NCI-H460 (cell line): ENCODE data around the gene WDR72. TPM values are rescaled to one million over a fixed set of nuclear protein-coding genes. Genes with fewer than 3 reads are reported as not detected.

Experiments
- DNase-seq: peaks from one replicate; pipeline ENCODE4 v3.0.0-alpha.2; 2016; ENCODE audit warnings: low read depth; ENCODE audit errors: extremely low read depth
- small RNA-seq, 2 experiments: library from RNA; depleted of rRNA; stranded (forward); fragments of <200 nt; gene quantifications; one replicate each; pipeline ENCODE3, GENCODE V24; 2014
- total RNA-seq: library from RNA; depleted of rRNA; stranded (reverse); fragments of >200 nt; shearing (Covaris generic); gene quantifications from 2 replicates; pipeline ENCODE4 v1.2.3, GENCODE V29; 2014; rRNA removed

Gene WDR72
- total RNA-seq, 1 experiment from 2014 or later = 40.4 TPM

DNA sequence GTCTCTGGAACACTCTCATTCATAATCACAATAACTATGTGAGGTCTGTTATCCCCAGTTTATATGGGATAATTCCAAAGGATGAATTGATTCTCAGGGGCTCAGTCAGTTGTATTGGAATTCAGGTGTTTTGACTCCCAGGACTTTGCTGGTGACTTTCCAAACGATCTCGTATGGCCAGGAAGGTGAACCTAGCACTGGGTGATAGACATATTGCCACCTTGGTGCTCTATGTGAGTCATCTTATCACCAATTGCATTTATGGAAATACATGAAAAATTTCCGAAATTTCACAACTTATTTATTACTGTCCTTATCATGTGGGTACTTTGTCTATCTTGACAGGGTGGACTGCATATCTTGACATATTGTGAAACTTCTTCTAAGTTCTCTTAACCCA lies 287.3 kb downstream of the WDR72 start:
- no peak for DNase-seq

DNA sequence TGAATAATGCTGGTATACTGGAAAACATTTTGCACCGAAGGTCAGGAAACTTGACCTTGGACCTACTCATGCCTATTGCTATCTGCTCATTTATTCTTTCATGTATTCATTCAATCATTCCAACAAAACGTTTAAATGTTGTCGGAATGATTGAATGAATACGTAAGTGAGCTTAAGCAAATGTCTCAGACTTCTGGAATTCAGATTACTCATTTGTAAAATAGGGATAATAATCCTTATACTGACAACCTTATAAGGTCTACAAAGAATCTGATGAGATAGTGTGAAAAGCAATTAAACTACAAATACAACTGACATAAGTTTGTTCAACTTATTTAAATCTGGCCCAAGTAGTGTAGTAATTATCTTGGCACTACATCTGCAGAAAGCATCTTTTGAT lies 288.7 kb downstream of the WDR72 start:
- peak; percentile 19 for DNase-seq

DNA sequence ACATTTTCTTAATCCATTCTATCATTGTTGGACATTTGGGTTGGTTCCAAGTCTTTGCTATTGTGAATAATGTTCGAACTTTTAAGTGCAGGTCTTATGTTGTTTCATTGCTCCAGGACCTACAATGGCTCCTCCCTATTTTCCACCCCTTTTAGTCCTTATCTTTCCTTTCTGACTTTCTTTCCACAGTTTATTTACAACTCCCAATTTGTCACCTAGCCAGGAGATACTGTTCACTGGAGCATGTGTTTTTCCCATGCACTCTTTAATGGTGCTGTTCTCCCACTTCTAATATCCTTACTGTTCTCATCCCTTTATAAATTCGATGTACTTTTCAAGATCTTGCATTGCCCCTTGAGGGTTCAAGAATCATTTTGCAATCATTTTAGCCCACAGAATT lies 290.0 kb downstream of the WDR72 start:
- no peak for DNase-seq

Small RNA genes within 50 kb of the gene (small RNA-seq; reads per million reads assigned to genes)
- 0 reads per million in 2 experiments for gene RNU2-53P
- 0 reads per million in 2 experiments for gene RNU6-449P

Other genes starting within 250 kb of the WDR72 start
- gene UNC13C, start 218.8 kb upstream of the WDR72 start, total RNA-seq = not detected in 2 replicates